Kidney capillary endothelial cell (primary cell): ENCODE results near the gene LRFN3.
"Not testable (repeated sequence)": the region's sequence is repeated elsewhere in the genome, so short reads cannot be mapped to it uniquely, and the experiment has no call there.

Source experiments
- DNase-seq: peaks from one replicate; pipeline ENCODE4 v3.0.0-alpha.2; 2018; ENCODE audit warnings: low spot score

The LRFN3 gene

DNA sequence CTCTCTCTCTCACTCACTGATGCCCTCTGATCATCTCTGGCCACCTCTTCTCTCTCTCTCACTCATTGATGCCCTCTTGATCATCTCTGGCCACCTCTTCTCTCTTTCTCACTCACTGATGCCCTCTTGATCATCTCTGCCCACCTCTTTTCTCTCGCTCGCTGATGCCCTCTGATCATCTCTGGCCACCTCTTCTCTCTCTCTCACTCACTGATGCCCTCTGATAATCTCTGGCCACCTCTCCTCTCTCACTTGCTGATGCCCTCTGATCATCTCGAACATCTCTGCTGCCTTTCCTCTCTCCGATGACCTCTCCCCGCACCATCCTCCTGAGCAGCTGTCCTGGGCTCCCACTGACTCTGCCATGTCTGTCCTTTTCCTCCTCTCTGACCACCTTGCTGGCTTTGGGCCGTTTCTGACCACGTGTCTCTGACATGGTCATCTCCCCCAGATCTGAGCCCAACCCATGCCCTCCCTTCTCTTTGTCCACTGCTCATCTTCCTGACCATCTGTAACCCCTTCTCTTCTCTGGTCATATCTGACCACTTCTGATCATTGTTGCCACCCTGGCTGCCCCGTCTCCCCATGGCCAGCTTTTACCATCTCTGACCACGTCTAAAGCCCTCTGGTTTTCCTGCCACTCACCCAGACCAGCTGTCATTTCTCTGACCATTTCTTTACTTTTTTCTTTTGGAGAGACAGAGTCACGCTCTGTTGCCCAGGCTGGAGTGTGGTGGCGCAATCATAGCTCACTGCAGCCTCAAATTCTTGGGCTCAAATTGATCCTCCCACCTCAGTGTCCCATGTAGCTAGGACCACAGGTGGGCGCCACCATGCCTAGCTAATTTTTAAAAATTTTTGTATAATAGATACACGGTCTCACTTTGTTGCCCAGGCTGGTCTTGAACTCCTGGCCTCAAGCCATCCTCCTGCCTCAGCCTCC lies 2.4 kb downstream of the LRFN3 start:
- no peak for DNase-seq

DNA sequence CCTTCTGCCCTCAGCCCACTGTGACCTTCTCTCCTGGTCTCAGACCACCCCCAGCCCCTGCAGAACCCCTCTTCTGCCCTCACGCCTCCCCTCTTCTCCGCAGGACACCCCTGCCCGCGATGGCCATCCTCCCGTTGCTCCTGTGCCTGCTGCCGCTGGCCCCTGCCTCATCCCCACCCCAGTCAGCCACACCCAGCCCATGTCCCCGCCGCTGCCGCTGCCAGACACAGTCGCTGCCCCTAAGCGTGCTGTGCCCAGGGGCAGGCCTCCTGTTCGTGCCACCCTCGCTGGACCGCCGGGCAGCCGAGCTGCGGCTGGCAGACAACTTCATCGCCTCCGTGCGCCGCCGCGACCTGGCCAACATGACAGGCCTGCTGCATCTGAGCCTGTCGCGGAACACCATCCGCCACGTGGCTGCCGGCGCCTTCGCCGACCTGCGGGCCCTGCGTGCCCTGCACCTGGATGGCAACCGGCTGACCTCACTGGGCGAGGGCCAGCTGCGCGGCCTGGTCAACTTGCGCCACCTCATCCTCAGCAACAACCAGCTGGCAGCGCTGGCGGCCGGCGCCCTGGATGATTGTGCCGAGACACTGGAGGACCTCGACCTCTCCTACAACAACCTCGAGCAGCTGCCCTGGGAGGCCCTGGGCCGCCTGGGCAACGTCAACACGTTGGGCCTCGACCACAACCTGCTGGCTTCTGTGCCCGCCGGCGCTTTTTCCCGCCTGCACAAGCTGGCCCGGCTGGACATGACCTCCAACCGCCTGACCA lies 3.3 kb downstream of the LRFN3 start:
- no peak for DNase-seq

DNA sequence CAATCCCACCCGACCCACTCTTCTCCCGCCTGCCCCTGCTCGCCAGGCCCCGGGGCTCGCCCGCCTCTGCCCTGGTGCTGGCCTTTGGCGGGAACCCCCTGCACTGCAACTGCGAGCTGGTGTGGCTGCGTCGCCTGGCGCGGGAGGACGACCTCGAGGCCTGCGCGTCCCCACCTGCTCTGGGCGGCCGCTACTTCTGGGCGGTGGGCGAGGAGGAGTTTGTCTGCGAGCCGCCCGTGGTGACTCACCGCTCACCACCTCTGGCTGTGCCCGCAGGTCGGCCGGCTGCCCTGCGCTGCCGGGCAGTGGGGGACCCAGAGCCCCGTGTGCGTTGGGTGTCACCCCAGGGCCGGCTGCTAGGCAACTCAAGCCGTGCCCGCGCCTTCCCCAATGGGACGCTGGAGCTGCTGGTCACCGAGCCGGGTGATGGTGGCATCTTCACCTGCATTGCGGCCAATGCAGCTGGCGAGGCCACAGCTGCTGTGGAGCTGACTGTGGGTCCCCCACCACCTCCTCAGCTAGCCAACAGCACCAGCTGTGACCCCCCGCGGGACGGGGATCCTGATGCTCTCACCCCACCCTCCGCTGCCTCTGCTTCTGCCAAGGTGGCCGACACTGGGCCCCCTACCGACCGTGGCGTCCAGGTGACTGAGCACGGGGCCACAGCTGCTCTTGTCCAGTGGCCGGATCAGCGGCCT lies 4.1 kb downstream of the LRFN3 start:
- no peak for DNase-seq

DNA sequence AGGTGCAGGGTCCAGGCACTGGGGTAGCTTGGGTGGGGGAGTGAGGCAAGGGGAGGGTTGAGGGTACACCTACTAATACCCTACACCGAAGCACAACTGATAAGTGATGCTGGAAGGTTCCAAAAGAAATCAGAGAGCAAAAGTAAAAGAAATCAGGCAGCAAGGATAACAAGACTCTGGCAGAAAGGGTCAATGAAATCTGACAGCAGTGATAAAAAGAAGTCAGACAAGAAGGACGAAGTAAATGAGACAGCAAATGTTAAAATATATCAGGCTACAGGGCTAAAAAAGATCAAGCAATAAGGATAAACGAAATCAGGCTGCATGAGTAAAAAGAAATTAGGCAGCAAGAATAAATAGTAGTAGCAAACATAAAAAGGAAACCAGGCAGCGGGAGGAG lies 4.7 kb downstream of the LRFN3 start:
- no peak for DNase-seq

DNA sequence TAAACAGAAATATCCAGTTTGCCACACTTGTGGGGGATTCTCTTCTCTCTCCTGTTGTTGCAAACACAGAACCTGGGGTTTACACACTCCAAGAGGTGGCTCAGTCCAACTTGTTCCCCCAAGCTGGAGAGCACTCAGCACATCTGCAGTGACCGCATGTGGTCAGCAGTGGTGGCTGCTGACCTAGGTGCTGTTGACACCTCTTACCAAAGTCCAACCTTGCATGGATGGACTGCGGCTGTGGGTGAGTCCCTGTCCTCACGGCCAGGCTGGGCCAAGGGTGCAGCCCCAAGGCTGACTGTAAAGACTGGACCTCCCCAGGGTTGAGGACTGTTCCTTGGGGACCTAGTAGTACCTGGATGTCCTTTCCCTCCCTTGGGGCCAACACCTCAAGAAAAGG lies 6.1 kb downstream of the LRFN3 start:
- DNase-seq, result no peak

DNA sequence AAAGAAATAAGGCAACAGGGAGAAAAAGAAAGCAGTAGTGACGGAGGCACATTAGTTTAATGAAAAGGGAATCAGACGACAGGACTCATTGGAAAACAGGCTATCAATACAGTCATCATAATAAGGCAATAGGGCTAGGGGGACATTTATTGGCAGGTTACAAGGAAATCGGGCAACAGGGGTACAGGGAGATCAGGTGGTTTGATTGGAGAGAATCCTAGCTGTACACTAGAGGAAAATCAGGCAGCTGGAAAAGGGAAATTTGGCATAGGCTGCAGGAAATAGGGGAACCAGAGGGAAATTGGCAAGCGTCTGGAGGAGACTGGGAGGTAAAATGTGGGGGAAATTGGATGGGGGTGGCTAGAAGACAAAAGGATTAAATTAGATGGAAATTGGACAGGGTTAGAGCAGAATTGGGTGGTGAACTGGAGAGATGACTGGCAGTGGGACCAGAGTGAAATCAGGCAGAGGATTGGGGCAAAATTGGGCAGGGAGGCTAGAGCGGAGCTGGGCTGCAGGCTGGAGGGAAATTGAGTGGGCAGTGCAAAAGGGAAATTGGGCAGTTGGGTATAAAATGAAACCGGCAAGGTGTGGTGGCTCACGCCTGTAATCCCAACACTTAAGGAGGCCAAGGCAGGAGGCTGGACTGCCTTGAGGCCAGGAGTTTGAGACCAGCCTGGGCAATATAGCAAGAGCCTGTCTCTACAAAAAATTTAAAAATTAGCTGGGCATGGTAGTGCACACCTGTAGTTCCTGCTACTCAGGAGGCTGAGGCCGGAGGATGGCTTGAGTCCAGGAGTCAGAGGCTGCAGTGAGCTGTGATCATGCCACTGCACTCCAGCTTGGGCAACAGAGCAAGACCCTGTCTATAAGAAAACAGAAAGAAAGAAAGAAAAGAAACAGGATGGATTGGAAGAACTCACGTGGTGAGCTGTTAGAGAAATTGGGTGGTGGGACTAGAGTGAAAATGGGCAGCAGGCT lies 7.4 kb downstream of the LRFN3 start:
- no peak for DNase-seq

DNA sequence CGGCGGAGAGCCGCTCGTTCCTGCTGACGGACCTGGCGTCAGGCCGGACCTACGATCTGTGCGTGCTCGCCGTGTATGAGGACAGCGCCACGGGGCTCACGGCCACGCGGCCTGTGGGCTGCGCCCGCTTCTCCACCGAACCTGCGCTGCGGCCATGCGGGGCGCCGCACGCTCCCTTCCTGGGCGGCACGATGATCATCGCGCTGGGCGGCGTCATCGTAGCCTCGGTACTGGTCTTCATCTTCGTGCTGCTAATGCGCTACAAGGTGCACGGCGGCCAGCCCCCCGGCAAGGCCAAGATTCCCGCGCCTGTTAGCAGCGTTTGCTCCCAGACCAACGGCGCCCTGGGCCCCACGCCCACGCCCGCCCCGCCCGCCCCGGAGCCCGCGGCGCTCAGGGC lies 8.4 kb downstream of the LRFN3 start:
- no peak for DNase-seq

DNA sequence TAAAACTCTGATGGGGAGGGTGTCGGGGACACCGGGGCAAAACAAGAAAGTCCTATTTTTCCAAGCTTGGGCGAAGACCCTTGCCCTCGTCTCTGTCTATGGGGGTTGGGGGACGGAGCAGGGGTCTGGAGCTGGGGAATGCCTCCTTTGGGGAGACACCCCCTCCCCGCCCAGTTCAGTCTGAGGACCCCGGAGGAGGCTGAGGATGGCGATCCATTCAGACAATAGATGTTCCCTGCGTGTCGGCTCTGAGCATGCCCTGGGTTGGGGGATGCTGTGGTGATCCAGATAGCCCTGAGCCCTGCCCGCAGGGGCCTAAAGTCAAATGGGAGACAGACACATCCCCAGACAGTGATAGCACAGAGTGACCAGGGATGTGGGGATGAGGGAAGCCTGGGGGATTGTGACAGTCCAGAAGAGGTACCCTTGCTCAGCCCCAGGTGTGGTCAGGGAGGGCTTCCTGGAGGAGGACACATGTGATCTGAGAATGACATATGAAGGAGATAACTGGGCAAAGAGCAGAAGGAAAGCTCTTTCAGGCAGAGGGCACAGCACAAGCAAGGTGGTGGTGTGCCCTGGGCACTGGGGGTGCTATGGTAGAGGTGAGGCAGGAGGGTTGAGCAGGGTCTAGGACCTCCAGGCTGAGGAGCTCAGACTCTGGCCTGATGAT lies 9.1 kb downstream of the LRFN3 start:
- no peak for DNase-seq

DNA sequence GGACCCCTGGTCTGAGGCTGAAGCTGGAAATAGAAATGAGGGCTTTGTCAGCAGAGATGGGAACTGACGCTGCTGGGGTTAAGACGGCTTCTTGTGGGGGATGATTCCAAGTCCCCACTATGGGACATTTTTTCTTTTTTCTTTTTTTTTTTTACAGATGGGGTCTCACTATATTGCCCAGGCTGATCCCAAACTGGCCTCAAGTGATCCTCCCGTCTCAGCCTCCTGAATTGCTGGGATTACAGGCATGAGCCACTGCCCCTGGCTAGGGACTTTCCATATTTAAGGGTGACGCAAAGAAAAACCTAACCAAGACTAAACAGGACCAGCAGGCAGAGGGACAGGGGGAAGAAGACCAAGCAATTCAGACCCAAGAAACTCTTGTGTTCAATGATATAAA lies 10.0 kb downstream of the LRFN3 start:
- DNase-seq, result no peak

DNA sequence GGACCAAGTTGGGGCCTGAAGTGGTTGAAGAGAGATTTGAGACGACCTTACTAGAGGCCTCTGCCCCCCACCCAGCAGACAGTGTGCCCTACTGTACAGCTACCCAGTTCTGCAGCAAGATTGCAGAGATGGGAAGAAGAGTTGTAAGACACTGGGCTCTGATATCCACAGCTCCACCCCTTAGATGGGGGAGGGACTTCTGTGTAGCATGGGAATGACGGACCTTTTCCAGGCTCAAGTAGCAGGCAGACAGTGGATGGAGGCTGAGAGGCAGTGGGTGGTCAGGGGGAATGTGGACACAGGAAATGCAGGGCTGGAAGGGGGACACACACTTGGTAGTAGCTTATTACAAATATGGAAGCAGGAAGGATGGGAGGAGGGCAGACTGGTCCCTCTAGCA lies 13.0 kb downstream of the LRFN3 start:
- DNase-seq, result no peak

DNA sequence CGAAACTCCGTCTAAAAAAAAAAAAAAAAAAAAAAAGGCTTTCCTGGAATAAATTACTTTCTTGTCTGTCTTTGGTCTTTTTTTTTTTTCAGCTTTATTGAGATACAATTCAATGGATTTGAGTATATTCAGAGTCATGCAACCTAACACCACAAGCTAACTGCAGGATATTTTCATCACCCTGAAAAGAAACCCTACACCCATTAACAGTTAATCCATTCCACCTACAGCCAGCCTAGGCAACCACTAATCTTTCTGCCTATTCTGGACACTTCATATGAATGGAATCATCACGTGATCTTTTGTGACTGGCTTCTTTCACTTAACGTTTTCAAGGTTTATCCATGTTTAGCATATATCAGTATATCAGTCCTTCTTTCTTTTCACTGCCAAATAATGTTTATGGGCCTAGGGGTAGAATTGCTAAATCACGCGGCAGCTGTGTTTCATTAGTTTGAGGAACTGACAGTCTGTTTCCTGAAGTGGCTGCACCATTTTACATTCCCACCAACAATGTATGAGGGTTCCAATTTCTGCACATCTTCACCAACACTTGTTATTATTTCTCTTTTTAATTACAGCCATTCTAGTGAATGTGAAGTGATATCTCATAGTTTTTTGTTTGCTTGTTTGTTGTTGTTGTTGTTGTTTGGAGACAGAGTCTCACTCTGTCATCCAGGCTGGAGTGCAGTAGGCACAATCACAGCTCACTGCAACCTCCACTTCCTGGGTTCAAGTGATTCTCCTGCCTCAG lies 19.9 kb downstream of the LRFN3 start:
- DNase-seq, result no peak

DNA sequence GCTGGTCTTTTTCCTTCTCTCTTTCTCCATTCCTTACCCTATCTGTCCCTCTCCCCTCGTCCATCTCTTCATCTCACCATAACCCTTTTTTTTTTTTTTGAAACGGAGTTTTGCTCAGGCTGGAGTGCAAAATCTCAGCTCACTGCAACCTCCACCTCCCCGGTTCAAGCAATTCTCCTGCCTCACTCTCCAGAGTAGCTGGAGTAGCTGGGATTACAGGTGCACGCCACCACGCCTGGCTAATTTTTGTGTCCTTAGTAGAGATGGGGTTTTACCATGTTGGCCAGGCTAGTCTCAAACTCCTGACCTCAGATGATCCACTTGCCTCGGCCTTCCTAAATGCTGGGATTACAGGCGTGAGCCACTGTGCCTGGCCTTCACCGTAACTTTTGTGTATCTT lies 21.2 kb downstream of the LRFN3 start:
- not testable (repeated sequence) for DNase-seq

DNA sequence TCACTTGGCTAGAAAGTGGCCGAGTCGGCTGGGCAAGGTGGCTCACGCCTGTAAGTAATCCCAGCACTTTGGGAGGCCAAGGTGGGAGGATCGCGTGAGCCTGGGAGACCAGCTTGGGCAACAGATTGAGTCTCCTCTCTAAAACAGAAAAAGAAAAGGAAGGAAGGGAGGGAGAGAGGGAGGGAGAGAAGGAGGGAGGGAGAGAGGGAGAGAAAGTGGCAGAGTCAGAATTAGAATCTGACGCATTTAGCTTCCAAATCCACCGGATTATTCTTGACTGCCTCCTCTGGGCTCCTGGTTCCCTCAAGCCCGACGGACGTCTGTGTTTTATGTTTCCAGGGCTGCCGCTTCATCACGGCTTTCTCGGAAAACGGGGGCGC lies 22.5 kb downstream of the LRFN3 start:
- no peak for DNase-seq

DNA sequence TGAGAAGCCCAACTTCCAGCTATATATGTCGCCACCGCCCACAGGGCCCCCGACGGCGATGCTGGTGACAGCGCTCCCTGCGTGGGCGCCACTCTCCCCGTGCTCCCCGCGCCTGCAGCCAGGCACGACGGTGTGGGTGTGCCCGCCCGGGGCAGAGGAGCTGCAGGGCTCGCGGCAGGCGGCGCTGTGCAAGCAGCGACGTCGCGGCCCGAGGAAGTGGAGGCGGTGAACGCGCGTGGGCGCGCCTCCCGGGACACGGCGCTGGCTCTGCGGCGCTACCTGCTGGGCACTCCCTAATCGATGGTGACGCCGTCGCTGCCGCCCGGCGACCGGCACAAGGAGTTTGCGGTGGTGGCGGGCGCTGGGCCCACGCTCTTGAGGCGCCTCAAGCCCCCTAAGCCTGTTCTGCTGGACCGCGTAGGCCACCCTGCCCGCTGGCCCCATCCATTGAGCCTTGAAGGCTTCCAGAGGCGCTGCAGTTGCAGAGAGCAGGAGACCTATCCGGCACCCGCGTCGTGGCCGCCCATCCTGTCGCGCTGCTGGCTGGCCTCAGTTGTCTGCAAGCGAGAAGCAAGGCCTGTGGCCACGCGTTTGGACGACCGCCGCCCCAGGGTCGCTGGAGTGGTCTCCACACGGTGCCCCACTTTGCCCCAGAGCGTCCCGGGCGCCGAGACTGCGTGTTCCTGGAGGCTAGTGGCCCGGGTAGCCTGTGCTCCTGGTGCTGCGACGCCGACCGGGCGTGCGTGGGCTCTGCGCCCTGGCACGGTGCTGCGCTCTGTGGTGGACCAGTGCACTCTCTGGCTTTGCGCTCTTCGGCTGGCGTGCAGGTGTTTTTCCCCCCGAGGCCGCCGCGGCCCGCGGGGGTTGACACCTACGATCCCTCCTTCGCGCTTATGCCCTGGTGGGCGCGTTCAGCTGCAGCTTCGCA lies 23.1 kb downstream of the LRFN3 start:
- DNase-seq, result no peak

DNA sequence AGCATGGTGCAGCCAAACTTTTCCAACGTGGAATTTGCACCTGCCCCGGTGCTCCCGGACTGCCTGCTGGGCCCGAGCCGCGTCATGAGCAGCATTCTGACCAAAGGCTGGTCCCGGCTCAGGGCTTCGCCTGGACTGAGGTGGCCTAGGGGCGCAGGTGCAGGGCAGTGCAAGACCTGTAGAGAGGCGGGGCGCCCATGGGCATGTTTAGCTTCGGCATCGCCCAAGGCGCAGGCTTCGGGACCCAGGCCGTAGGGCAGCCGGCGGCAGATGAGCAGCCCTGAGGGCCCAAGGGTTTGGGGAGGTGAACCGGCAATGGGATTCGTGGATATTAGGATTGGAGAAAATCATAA lies 23.8 kb downstream of the LRFN3 start:
- no peak for DNase-seq

DNA sequence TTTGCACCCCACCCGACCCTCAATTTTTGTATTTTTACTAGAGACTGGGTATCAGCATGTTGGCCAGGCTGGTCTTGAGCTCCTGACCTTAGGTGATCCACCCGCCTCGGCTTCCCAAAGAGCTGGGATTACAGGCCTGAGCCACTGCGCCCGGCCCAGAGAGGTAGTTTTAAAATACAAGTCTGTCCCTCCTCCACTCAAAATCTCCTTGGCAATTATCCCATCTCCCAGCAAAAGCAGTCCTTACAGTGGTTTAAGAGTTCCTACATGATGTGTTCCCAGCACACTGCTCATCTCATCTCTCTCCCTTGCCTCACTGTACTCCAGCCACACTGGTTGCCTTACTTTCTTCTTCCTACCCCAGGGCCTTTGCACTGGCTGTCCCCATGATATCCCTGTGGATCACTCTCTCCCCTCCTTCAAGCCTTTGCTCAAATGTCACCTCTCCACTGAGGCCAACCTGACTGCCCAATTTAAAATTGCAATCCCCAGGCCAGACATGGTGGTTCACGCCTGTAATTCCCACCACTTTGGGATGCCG lies 24.3 kb downstream of the LRFN3 start:
- no peak for DNase-seq

DNA sequence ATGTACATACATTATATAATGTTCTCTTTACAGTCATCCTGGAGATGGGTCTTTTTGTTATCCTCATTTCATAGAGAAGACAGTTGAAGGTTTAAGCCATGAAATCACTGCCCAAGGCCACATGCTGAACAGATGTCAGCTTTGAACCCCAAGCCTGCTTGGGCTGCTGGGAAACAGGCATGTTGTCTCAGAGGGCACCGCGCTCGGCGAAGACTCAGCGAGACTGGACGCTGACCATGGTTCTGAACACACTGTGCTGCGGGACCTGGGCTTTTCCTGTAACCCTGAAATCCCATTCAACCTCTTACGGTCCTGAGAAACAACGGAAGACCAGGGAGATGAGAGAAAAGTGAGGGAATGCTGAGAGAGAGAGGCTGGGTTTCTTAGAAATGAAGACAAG lies 27.3 kb downstream of the LRFN3 start:
- peak; percentile 48 for DNase-seq

DNA sequence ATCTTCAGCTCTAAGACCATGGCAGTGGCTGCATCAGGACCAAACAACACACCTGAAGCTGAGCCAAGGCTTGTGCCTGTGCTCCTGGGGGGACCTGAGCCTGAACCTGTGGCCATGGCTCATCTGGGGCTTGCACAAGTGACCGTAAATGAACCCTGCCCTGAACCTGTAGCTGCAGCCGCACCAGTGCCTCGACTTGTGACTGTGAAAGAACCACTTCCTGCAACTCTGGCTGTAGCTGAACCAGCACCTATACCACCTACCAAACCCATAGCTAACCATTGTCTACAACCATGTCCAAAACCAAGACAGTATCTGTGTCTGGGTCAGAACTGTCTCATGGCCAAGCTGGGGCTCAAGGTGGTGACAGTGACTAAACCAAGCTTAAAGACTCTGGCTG lies 30.6 kb downstream of the LRFN3 start:
- DNase-seq, result no peak

DNA sequence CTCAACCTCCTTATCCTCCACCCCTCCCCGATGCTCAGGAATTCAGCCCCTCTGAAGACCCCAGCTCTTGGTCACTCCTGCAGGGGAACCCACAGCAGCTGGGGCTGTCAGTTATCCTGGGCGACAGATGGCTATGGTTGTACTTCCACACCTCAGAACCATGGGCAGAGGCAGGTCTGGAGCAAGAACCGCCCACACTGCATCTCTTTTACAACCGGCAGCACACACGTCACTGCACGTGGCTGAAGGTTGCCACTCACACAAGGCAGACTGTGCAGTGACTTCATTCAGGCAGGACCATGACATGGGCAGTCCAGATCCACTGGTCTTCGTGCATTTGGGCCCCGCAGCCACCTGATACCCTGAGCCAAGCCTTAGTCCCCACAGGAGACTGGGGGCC lies 37.3 kb downstream of the LRFN3 start:
- no peak for DNase-seq
